RWPE2 (cell line): Measurements from ENCODE around the gene TMEM132D.

Source experiments
- ATAC-seq: fragments of 200-7000 bp; cut with Tn5 transposase; 3 replicates; pipeline ENCODE4 v1.9.1; 2021; ENCODE audit warnings: low read depth
- DNase-seq: peaks from one replicate; pipeline ENCODE4 v3.0.0-alpha.2; 2020; ENCODE audit warnings: low spot score
- H3K27ac ChIP-seq: fragments of 450-650 bp; 2 replicates; pipeline ENCODE4 v1.5.1; 2017; ENCODE audit warnings: mild to moderate bottlenecking; ENCODE audit not compliant: poor library complexity, severe bottlenecking
- H3K27me3 ChIP-seq: fragments of 250-450 bp; sonication (Bioruptor Pico); 2 replicates; pipeline ENCODE4 v1.5.1; 2021; ENCODE audit warnings: mild to moderate bottlenecking, moderate library complexity; ENCODE audit not compliant: insufficient read depth, poor library complexity, severe bottlenecking
- H3K36me3 ChIP-seq: fragments of 250-450 bp; sonication (Bioruptor Pico); 2 replicates; pipeline ENCODE4 v1.5.1; 2020; ENCODE audit warnings: low read depth, mild to moderate bottlenecking, moderate library complexity
- H3K4me1 ChIP-seq: fragments of 250-450 bp; sonication (Bioruptor Pico); 2 replicates; pipeline ENCODE4 v1.5.1; 2021; ENCODE audit warnings: mild to moderate bottlenecking, moderate library complexity; ENCODE audit not compliant: insufficient read depth, poor library complexity, severe bottlenecking
- H3K4me3 ChIP-seq: fragments of 250-450 bp; sonication (Bioruptor Pico); 2 replicates; pipeline ENCODE4 v1.5.1; 2021; ENCODE audit warnings: mild to moderate bottlenecking, moderate library complexity; ENCODE audit not compliant: severe bottlenecking
- H3K9me3 ChIP-seq: fragments of 250-450 bp; sonication (Bioruptor Pico); 2 replicates; pipeline ENCODE4 v1.5.1; 2021; ENCODE audit warnings: mild to moderate bottlenecking, moderate library complexity; ENCODE audit not compliant: severe bottlenecking
- TF ChIP-seq, protein P1 (sequence below): fragments of 450-650 bp; IDR thresholded peaks from one replicate; pipeline ENCODE4 v1.5.1; 2017; ENCODE audit warnings: mild to moderate bottlenecking, moderate library complexity; ENCODE audit not compliant: poor library complexity, severe bottlenecking

TMEM132D gene

DNA sequence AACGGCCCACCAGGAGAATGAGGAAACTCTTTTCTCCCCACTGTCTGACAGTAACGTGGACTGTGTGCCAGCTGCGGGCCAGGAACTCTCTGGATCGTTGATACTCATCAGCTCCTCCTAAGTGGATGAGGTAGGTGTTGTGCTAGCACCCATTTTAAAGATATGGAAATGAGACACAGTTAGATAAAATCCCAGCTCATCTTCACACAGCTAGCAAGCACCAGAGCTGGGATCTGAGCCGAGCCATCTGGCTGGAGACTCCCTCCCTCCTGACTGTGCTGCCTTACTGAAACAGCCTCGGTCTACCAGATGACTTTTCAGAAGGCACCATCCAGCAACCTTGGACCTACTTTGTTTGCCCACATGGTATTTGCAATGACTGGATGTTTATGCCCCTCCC lies 49.2 kb downstream of the TMEM132D start:
- H3K9me3 ChIP-seq: no peaks in the 10 kb centered on the region
- TF ChIP-seq, protein P1, sequence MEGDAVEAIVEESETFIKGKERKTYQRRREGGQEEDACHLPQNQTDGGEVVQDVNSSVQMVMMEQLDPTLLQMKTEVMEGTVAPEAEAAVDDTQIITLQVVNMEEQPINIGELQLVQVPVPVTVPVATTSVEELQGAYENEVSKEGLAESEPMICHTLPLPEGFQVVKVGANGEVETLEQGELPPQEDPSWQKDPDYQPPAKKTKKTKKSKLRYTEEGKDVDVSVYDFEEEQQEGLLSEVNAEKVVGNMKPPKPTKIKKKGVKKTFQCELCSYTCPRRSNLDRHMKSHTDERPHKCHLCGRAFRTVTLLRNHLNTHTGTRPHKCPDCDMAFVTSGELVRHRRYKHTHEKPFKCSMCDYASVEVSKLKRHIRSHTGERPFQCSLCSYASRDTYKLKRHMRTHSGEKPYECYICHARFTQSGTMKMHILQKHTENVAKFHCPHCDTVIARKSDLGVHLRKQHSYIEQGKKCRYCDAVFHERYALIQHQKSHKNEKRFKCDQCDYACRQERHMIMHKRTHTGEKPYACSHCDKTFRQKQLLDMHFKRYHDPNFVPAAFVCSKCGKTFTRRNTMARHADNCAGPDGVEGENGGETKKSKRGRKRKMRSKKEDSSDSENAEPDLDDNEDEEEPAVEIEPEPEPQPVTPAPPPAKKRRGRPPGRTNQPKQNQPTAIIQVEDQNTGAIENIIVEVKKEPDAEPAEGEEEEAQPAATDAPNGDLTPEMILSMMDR: no peak
- ATAC-seq (no peak), DNase-seq (no peak)
- H3K36me3 ChIP-seq: no peaks in the 10 kb centered on the region
- H3K27ac ChIP-seq: no peak overlapping the region
- no peaks in the 10 kb centered on the region for H3K4me1 ChIP-seq
- no peaks in the 10 kb centered on the region for H3K27me3 ChIP-seq
- H3K4me3 ChIP-seq: no peak overlapping the region

DNA sequence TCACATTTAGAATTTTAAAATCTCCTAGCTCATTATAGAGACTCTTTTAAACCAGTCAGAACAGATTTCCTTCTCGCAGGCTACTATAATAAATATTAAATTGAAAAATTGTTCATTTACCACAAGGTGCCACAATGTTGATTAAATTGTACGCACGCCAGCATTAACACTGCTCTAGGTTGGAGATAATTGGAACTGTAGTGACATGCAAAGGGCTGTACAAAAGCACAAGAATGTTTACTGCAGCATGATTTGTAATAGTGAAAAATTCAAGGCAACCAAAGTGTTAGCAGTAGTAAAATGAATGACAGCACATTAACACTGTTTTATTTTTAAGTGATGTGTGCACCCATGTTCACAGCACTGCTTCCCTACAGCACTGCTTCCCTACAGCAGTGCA lies 52.5 kb downstream of the TMEM132D start:
- Histone ChIP-seq H3K36me3 (no peaks in the 10 kb centered on the region), H3K27me3 (no peaks in the 10 kb centered on the region), H3K4me3 (no peak overlapping the region), H3K4me1 (no peaks in the 10 kb centered on the region), H3K9me3 (peaks cover 2% of the 10 kb centered on the region), H3K27ac (no peak overlapping the region)
- TF ChIP-seq, protein P1: no peak
- DNase-seq: no peak
- no peak for ATAC-seq

DNA sequence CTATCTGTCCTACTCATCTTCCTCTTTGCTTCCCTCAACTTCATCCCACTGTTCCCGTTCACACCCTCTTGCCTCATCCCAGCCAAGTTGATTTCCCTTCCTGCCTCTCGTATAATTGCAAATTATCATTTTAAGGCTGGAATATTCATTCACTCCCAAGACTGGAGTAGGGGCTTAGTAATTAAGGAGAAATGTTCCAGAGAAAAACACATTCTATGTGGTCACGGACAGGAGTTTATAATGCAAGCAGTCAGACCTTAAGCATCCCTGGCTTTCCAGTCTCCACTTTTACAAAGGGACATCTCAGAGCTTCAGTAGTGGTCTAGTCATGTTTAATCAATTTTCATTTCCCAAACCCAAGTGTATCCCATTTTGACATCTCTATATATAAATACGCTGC lies 54.9 kb downstream of the TMEM132D start:
- Histone ChIP-seq H3K27me3 (no peaks in the 10 kb centered on the region), H3K36me3 (no peaks in the 10 kb centered on the region), H3K4me1 (no peaks in the 10 kb centered on the region), H3K9me3 (peaks cover 2% of the 10 kb centered on the region), H3K4me3 (no peak overlapping the region), H3K27ac (no peak overlapping the region)
- TF ChIP-seq, protein P1: no peak
- DNase-seq: no peak
- no peak for ATAC-seq

DNA sequence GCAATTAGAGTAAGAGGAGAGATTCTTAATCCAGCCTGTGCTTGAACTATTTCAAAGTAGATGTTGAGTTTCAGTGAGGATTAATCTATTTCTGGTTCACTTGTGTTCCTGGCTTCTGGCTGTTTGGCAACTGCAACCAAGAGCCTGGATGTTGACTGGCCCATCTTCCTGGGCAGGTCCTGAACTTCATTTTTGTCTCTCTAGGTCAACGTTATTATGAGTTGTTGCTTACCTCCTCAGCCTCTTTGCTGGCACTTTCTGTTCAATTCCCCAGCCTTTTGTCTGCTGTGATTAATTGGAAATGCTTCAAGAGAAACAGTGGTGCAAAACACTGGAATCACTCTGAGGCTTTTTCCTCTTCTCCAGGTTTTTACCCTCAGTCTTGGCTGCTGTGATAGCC lies 56.8 kb downstream of the TMEM132D start:
- Histone ChIP-seq H3K27ac (no peak overlapping the region), H3K27me3 (no peaks in the 10 kb centered on the region), H3K9me3 (peaks cover 2% of the 10 kb centered on the region), H3K36me3 (no peaks in the 10 kb centered on the region), H3K4me3 (no peak overlapping the region), H3K4me1 (no peaks in the 10 kb centered on the region)
- DNase-seq (no peak), ATAC-seq (no peak)
- TF ChIP-seq, protein P1: no peak

DNA sequence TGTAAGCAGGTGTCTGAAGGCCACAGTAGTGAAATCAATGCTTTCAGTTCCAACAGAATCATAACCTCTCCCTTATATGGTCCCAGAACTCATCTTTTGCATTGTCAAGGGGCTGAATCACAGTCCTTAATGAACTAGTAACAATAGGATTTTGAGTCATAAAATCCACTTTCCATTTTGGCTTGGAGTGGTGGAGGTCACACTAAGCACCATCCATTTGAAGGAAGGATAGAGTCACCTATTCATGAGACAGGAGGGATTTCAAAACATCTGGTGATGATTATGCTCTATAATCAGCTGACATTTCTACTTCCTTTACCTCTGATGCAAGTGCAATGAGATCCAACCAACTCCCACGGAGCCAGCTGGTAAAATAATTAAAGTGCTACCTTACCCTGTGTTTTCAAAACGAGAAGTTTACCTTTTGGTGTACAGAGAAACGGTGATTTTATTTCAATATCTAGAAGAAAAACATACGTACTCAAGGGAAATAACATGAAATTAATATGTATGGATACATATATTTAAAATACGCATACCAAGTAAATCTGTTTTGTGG lies 59.1 kb downstream of the TMEM132D start:
- no peak for DNase-seq
- H3K36me3 ChIP-seq: no peaks in the 10 kb centered on the region
- no peaks in the 10 kb centered on the region for H3K27me3 ChIP-seq
- H3K9me3 ChIP-seq: peaks cover 2% of the 10 kb centered on the region
- no peak overlapping the region for H3K27ac ChIP-seq
- no peak overlapping the region for H3K4me3 ChIP-seq
- peak; percentile 83 for ATAC-seq
- H3K4me1 ChIP-seq: no peaks in the 10 kb centered on the region
- TF ChIP-seq, protein P1: no peak
